GM12878 (cell line): ENCODE measurements around the gene OPRM1. TPM values are rescaled to one million over a fixed set of nuclear protein-coding genes. Genes with fewer than 3 reads are reported as not detected.
A peak's percentile ranks its signal among the peaks of the same experiment; 100 is the strongest.

ENCODE experiments used
- ATF7 ChIP-seq: fragments of 450-650 bp; IDR thresholded peaks from 2 replicates; pipeline ENCODE4 v1.6.1; 2016; ENCODE audit warnings: low read depth, mild to moderate bottlenecking
- BACH1 ChIP-seq: fragments of 450-650 bp; IDR thresholded peaks from 2 replicates; pipeline ENCODE4 v1.6.1; 2017; ENCODE audit warnings: mild to moderate bottlenecking, borderline replicate concordance
- BRCA1 ChIP-seq: IDR thresholded peaks from 2 replicates; pipeline ENCODE4 v1.6.1; 2011; ENCODE audit warnings: low read depth, low read length, improper control_type of control experiment
- CREM ChIP-seq: IDR thresholded peaks from 2 replicates; pipeline ENCODE4 v1.6.1; 2014; ENCODE audit warnings: antibody characterized with exemption, low read depth
- EED ChIP-seq: sonication (generic); IDR thresholded peaks from 2 replicates; pipeline ENCODE4 v1.6.1; 2016; ENCODE audit warnings: antibody characterized with exemption, low read depth
- EGR1 ChIP-seq, 2 experiments: IDR thresholded peaks; 1 replicate in 1 of 2; 2 replicates in 1 of 2; pipeline ENCODE4 v1.6.1; 2011 to 2012; ENCODE audit warnings: low read depth in 2 of 2, low read length in 2 of 2, borderline replicate concordance in 1 of 2, mild to moderate bottlenecking in 1 of 2, moderate library complexity in 1 of 2
- FOS ChIP-seq: IDR thresholded peaks from 3 replicates; pipeline ENCODE4 v1.6.1; 2011; ENCODE audit warnings: borderline replicate concordance; ENCODE audit not compliant: insufficient read length; ENCODE audit errors: extremely low read depth
- GABPA ChIP-seq: IDR thresholded peaks from 2 replicates; pipeline ENCODE4 v1.6.1; 2014; ENCODE audit warnings: antibody characterized with exemption, low read depth, mild to moderate bottlenecking, inconsistent platforms
- IKZF2 ChIP-seq, 2 experiments: fragments of 450-650 bp; IDR thresholded peaks; 2 replicates each; pipeline ENCODE4 v1.6.1; 2017; ENCODE audit warnings: mild to moderate bottlenecking in 2 of 2, moderate library complexity in 2 of 2
- MTA2 ChIP-seq: fragments of 450-650 bp; IDR thresholded peaks from 2 replicates; pipeline ENCODE4 v1.6.1; 2016; ENCODE audit warnings: low read depth, mild to moderate bottlenecking, moderate library complexity
- NFXL1 ChIP-seq: fragments of 450-650 bp; IDR thresholded peaks from 2 replicates; pipeline ENCODE4 v1.6.1; 2017; ENCODE audit warnings: antibody characterized with exemption, mild to moderate bottlenecking, borderline replicate concordance
- RBBP5 ChIP-seq: fragments of 200-600 bp; sonication (generic); conservative IDR thresholded peaks from 2 replicates; pipeline ENCODE4 v1.6.1; 2016
- RCOR1 ChIP-seq: conservative IDR thresholded peaks from 2 replicates; pipeline ENCODE4 v1.6.1; 2012; ENCODE audit warnings: low read depth, low read length, improper control_type of control experiment
- SUZ12 ChIP-seq: fragments of 200-600 bp; sonication (generic); IDR thresholded peaks from one replicate; pipeline ENCODE4 v1.6.1; 2018; ENCODE audit warnings: antibody characterized with exemption, mild to moderate bottlenecking; ENCODE audit not compliant: unreplicated experiment
- TARDBP ChIP-seq: IDR thresholded peaks from 2 replicates; pipeline ENCODE4 v1.6.1; 2016; ENCODE audit warnings: borderline replicate concordance
- WRNIP1 ChIP-seq: IDR thresholded peaks from 2 replicates; pipeline ENCODE4 v1.6.1; 2011; ENCODE audit warnings: low read depth, low read length, improper control_type of control experiment, borderline replicate concordance
- YY1 ChIP-seq: IDR thresholded peaks from 2 replicates; pipeline ENCODE4 v1.6.1; 2011; ENCODE audit warnings: low read depth, mild to moderate bottlenecking, low read length
- ZNF622 ChIP-seq: fragments of 450-650 bp; IDR thresholded peaks from 2 replicates; pipeline ENCODE4 v1.6.1; 2017; ENCODE audit warnings: mild to moderate bottlenecking, inconsistent platforms
- ZZZ3 ChIP-seq: IDR thresholded peaks from 2 replicates; pipeline ENCODE4 v1.6.1; 2011; ENCODE audit warnings: low read depth; ENCODE audit not compliant: control insufficient read depth, insufficient read length
- polyA plus RNA-seq, 11 experiments: library from polyadenylated mRNA; depleted of rRNA in 4 of 11; unstranded in 6 of 11; stranded (reverse) in 5 of 11; fragments of >200 nt; fragmentation: Nextera tagmentation in 4 of 11; fragmentation: Illumina TruSeq in 1 of 11; extraction: Ambion mirVana in 4 of 11; extraction: Trizol in 1 of 11; gene quantifications; 1 replicate in 1 of 11; 2 replicates in 10 of 11; pipeline versions ENCODE4 v1.2.1 to v1.2.3, GENCODE V29; 2011 to 2016; ENCODE audit warnings: inconsistent platforms in 2 of 11, missing spikeins in 2 of 11, low read depth in 1 of 11
- total RNA-seq, 4 experiments: library from RNA; depleted of rRNA in 3 of 4; stranded (reverse); fragments of >200 nt in 3 of 4; fragmentation: Illumina TruSeq in 1 of 4; extraction: Trizol in 1 of 4; gene quantifications; 2 replicates each; pipeline versions ENCODE4 v1.2.1 to v1.2.3, GENCODE V29; 2013 to 2021
- TF ChIP-seq, protein P1 (sequence below): IDR thresholded peaks from 2 replicates; pipeline ENCODE4 v1.6.1; 2011; ENCODE audit warnings: low read depth, low read length, improper control_type of control experiment, borderline replicate concordance
- TF ChIP-seq, protein P2 (sequence below): fragments of 450-650 bp; IDR thresholded peaks from 2 replicates; pipeline ENCODE4 v1.6.1; 2014; ENCODE audit warnings: mild to moderate bottlenecking
- TF ChIP-seq, protein P3 (sequence below): fragments of 450-650 bp; conservative IDR thresholded peaks from 2 replicates; pipeline ENCODE4 v1.6.1; 2017; ENCODE audit warnings: mild to moderate bottlenecking, moderate library complexity
- TF ChIP-seq, protein P4 (sequence below): fragments of 450-650 bp; formaldehyde crosslinking; IDR thresholded peaks from 2 replicates; pipeline ENCODE4 v1.4.0; 2020; ENCODE audit warnings: mild to moderate bottlenecking, moderate library complexity

Gene OPRM1
- total and polyA plus RNA-seq, 10 of the 15 experiments (the other 5 are each of a cell fraction or from before 2014, with no cell fraction given), result not detected

DNA sequence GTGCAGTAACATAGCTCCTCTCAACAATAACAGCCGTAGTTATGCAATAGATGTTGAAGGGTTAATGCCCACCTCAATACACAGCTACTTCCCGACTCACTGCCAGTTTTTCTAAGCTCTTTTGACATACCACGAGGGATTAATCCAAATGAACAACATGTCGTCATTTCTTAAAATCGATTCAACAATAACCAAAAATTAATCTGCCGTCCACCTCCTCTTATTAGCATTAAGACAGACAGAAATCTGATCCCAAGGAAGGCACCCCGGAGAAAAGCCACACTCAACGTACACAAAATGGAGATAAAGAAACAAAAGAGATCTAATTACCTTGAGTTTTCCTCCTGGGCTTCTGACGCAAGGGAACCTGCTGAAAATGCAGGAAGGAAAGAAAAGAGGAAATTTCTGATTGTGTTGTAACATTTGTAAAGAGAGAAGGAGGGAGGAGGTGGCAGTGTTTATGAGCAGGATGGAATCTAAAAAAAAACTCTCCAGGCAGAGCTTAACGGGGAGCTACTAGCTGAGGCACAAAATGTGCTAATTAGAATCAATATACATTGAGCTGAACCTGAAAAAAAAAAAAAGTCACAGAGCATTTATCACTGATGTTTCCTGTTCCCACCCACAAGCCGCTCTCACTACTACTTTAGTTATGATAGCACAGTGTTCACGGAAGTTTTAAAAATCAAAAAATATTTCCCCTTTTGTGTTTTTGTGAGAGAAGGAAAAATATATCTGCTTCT lies 208.2 kb downstream of the OPRM1 start (continued):
- TF ChIP-seq FOS (no peak), EED (no peak), TARDBP (no peak), SUZ12 (no peak), ZNF622 (no peak), WRNIP1 (no peak), CREM (no peak), ZZZ3 (no peak), IKZF2 (IDR thresholded peaks at IDR 0.05) (peak; percentile 55 to 65; a peak in 3 of 4 replicates), NFXL1 (no peak), EGR1 (IDR thresholded peaks at IDR 0.05; ENCODE audit: borderline replicate concordance in 1 of 2, low read depth in 2 of 2, low read length in 2 of 2) (no peak), RCOR1 (no peak), MTA2 (peak; percentile 81), RBBP5 (no peak), ATF7 (peak; percentile 63), BACH1 (no peak), GABPA (no peak), YY1 (no peak), BRCA1 (no peak)
- TF ChIP-seq, protein P1, sequence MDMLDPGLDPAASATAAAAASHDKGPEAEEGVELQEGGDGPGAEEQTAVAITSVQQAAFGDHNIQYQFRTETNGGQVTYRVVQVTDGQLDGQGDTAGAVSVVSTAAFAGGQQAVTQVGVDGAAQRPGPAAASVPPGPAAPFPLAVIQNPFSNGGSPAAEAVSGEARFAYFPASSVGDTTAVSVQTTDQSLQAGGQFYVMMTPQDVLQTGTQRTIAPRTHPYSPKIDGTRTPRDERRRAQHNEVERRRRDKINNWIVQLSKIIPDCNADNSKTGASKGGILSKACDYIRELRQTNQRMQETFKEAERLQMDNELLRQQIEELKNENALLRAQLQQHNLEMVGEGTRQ, result no peak
- TF ChIP-seq, protein P2, sequence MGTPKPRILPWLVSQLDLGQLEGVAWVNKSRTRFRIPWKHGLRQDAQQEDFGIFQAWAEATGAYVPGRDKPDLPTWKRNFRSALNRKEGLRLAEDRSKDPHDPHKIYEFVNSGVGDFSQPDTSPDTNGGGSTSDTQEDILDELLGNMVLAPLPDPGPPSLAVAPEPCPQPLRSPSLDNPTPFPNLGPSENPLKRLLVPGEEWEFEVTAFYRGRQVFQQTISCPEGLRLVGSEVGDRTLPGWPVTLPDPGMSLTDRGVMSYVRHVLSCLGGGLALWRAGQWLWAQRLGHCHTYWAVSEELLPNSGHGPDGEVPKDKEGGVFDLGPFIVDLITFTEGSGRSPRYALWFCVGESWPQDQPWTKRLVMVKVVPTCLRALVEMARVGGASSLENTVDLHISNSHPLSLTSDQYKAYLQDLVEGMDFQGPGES, result no peak
- TF ChIP-seq, protein P3, sequence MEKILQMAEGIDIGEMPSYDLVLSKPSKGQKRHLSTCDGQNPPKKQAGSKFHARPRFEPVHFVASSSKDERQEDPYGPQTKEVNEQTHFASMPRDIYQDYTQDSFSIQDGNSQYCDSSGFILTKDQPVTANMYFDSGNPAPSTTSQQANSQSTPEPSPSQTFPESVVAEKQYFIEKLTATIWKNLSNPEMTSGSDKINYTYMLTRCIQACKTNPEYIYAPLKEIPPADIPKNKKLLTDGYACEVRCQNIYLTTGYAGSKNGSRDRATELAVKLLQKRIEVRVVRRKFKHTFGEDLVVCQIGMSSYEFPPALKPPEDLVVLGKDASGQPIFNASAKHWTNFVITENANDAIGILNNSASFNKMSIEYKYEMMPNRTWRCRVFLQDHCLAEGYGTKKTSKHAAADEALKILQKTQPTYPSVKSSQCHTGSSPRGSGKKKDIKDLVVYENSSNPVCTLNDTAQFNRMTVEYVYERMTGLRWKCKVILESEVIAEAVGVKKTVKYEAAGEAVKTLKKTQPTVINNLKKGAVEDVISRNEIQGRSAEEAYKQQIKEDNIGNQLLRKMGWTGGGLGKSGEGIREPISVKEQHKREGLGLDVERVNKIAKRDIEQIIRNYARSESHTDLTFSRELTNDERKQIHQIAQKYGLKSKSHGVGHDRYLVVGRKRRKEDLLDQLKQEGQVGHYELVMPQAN, result peak; percentile 46; the same call in 1 of the 2 replicates
- TF ChIP-seq, protein P4, sequence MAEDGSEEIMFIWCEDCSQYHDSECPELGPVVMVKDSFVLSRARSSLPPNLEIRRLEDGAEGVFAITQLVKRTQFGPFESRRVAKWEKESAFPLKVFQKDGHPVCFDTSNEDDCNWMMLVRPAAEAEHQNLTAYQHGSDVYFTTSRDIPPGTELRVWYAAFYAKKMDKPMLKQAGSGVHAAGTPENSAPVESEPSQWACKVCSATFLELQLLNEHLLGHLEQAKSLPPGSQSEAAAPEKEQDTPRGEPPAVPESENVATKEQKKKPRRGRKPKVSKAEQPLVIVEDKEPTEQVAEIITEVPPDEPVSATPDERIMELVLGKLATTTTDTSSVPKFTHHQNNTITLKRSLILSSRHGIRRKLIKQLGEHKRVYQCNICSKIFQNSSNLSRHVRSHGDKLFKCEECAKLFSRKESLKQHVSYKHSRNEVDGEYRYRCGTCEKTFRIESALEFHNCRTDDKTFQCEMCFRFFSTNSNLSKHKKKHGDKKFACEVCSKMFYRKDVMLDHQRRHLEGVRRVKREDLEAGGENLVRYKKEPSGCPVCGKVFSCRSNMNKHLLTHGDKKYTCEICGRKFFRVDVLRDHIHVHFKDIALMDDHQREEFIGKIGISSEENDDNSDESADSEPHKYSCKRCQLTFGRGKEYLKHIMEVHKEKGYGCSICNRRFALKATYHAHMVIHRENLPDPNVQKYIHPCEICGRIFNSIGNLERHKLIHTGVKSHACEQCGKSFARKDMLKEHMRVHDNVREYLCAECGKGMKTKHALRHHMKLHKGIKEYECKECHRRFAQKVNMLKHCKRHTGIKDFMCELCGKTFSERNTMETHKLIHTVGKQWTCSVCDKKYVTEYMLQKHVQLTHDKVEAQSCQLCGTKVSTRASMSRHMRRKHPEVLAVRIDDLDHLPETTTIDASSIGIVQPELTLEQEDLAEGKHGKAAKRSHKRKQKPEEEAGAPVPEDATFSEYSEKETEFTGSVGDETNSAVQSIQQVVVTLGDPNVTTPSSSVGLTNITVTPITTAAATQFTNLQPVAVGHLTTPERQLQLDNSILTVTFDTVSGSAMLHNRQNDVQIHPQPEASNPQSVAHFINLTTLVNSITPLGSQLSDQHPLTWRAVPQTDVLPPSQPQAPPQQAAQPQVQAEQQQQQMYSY, result no peak
